CD4-positive, alpha-beta T cell (primary cell): ENCODE measurements around the gene DEFB126. TPM values are rescaled to one million over a fixed set of nuclear protein-coding genes. Genes with fewer than 3 reads are reported as not detected.

Experiments used
- ATAC-seq: fragments of 200-7000 bp; cut with Tn5 transposase; one replicate; pipeline ENCODE4 v1.10.0; 2022; ENCODE audit warnings: mild to moderate bottlenecking; ENCODE audit not compliant: poor library complexity
- CTCF ChIA-PET: fragments of 350-600 bp; sonication (Branson Sonifier 250); formaldehyde crosslinking; loops from one replicate; lab custom pipeline; 2021; ENCODE audit warnings: antibody characterized with exemption, inconsistent platforms; lab: Charles Lee
- POLR2A ChIA-PET: fragments of 350-600 bp; sonication (Branson Sonifier 250); formaldehyde crosslinking; loops from one replicate; lab custom pipeline; 2021; ENCODE audit warnings: antibody characterized with exemption, inconsistent platforms; lab: Charles Lee
- DNase-seq, 14 experiments: peaks; one replicate each; pipeline ENCODE4 v3.0.0-alpha.2; 2013 to 2020; ENCODE audit warnings: mixed read lengths in 2 of 14
- H3K27ac ChIP-seq, 2 donors: one replicate each; pipeline versions ENCODE4 v1.5.1 to v1.7.0; 2013; ENCODE audit warnings: low read length in 2 of 2, low read depth in 1 of 2, mild to moderate bottlenecking in 1 of 2
- H3K27me3 ChIP-seq, 2 experiments: 1 replicate in 1 of 2; 2 replicates in 1 of 2; pipeline versions ENCODE4 v1.6.1 to v1.7.0; 2013; ENCODE audit warnings: low read length in 2 of 2, control low read depth in 1 of 2, mild to moderate bottlenecking in 1 of 2, moderate library complexity in 1 of 2; ENCODE audit not compliant: insufficient read depth in 2 of 2, control insufficient read depth in 1 of 2
- H3K36me3 ChIP-seq: one replicate; pipeline ENCODE4 v1.6.1; 2013; ENCODE audit warnings: low read length, control low read depth; ENCODE audit not compliant: insufficient read depth
- H3K4me1 ChIP-seq: one replicate; pipeline ENCODE4 v1.6.1; 2013; ENCODE audit warnings: low read length, control low read depth; ENCODE audit not compliant: insufficient read depth
- H3K4me3 ChIP-seq: one replicate; pipeline ENCODE4 v1.5.1; 2013; ENCODE audit warnings: mild to moderate bottlenecking, low read length, moderate library complexity
- H3K9me3 ChIP-seq, 2 experiments: 1 replicate in 1 of 2; 2 replicates in 1 of 2; pipeline versions ENCODE4 v1.6.1 to v1.7.0; 2013; ENCODE audit warnings: low read length in 2 of 2, mild to moderate bottlenecking in 2 of 2, control low read depth in 1 of 2, moderate library complexity in 1 of 2; ENCODE audit not compliant: control insufficient read depth in 1 of 2, insufficient read depth in 1 of 2
- H3K27ac Mint-ChIP-seq: one replicate; pipeline ENCODE4 v1.8.0; 2020; ENCODE audit warnings: mixed read lengths
- H3K27me3 Mint-ChIP-seq: one replicate; pipeline ENCODE4 v1.8.0; 2021; ENCODE audit warnings: mixed read lengths
- H3K36me3 Mint-ChIP-seq: one replicate; pipeline ENCODE4 v1.8.0; 2021; ENCODE audit warnings: low read depth, mixed read lengths
- H3K4me1 Mint-ChIP-seq: one replicate; pipeline ENCODE4 v1.8.0; 2021; ENCODE audit warnings: low read depth, mixed read lengths
- H3K4me3 Mint-ChIP-seq: one replicate; pipeline ENCODE4 v1.8.0; 2020; ENCODE audit warnings: mild to moderate bottlenecking, mixed read lengths
- H3K9me3 Mint-ChIP-seq: one replicate; pipeline ENCODE4 v1.8.0; 2020; ENCODE audit warnings: mixed read lengths
- intact Hi-C, 2 experiments: fragments of 100-400 bp; cut with DNase I in 1 of 2; cut with micrococcal nuclease in 1 of 2; formaldehyde crosslinking; loops; one replicate each; pipeline versions ENCODE4 v1.15.1 to v1.9.0; 2023 to 2025; cut with DNase I, micrococcal nuclease
- total RNA-seq, 174 experiments: library from RNA in 2 of 174; stranded (reverse) in 2 of 174; gene quantifications; one replicate each; pipeline ENCODE4 v1.2.3 and lab custom pipeline; 2021 to 2026
- TF ChIP-seq, protein P1 (sequence below): fragments of 200-600 bp; IDR thresholded peaks from one replicate; pipeline ENCODE4 v1.8.0; 2022; ENCODE audit warnings: antibody characterized with exemption, mild to moderate bottlenecking

DEFB126 gene
- total RNA-seq, 2 experiments from 2014 or later: not detected

DNA sequence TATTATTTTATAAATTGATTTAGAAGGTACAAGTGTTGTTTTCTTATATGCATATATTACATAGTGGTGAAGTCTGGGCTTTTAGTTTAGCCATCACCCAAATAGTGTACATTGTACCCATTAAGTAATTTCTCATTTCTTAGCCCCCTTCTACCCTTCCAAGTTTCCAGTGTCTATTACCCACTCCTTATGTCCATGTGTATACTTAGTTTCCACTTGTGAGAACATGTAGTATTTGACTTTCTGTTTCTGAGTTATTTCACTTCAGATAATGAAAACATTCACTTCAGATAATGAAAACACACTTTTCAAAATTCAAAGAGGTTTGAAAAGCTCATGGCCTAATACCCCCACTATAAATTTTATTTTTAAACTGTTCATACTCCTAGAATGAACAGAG, 40.4 kb upstream of the DEFB126 start:
- DNase-seq: no peak
- Mint-ChIP-seq H3K9me3 (no peaks in the 10 kb centered on the region), H3K36me3 (no peaks in the 10 kb centered on the region), H3K4me3 (no peak overlapping the region), H3K27ac (no peak overlapping the region), H3K4me1 (no peaks in the 10 kb centered on the region), H3K27me3 (peaks cover 83% of the 10 kb centered on the region)
- Histone ChIP-seq H3K27ac (no peak overlapping the region), H3K9me3 (peaks cover 0 to 15% of the 10 kb centered on the region in 2 experiments), H3K4me1 (no peaks in the 10 kb centered on the region), H3K4me3 (no peak overlapping the region), H3K27me3 (peaks cover 24 to 45% of the 10 kb centered on the region in 2 experiments), H3K36me3 (no peaks in the 10 kb centered on the region)
- POLR2A ChIA-PET: no interaction called here
- intact Hi-C loops: no loop called here
- ATAC-seq: no peak
- CTCF ChIA-PET: interaction anchor here (1.4 kb wide), 1 partner anchor 11 kb away, joined by 4 read pairs; no protein-coding TSS in a partner anchor
- TF ChIP-seq, protein P1, sequence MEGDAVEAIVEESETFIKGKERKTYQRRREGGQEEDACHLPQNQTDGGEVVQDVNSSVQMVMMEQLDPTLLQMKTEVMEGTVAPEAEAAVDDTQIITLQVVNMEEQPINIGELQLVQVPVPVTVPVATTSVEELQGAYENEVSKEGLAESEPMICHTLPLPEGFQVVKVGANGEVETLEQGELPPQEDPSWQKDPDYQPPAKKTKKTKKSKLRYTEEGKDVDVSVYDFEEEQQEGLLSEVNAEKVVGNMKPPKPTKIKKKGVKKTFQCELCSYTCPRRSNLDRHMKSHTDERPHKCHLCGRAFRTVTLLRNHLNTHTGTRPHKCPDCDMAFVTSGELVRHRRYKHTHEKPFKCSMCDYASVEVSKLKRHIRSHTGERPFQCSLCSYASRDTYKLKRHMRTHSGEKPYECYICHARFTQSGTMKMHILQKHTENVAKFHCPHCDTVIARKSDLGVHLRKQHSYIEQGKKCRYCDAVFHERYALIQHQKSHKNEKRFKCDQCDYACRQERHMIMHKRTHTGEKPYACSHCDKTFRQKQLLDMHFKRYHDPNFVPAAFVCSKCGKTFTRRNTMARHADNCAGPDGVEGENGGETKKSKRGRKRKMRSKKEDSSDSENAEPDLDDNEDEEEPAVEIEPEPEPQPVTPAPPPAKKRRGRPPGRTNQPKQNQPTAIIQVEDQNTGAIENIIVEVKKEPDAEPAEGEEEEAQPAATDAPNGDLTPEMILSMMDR: no peak

DNA sequence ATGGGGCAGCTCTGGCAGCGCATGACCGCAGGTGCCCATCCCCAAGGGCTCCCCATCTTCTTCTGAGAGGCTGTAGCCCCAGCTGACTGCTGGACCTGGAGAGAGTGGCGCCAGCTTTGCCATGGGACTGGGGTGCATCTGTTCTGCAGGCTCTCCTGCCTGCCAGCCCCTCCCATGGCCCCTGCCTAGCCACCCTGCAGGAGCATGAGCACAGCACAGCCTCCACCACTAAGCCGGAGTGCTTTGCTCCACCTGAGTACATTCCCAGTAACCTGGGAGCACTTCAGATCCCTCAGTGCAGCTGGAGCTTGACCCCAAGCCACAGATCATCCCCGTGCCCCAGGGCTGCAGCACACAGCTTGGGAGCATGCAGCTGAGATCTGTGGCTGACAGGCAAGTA, 38.9 kb upstream of the DEFB126 start:
- Mint-ChIP-seq H3K27ac (no peak overlapping the region), H3K27me3 (peaks cover 82% of the 10 kb centered on the region), H3K36me3 (no peaks in the 10 kb centered on the region), H3K9me3 (no peaks in the 10 kb centered on the region), H3K4me1 (no peaks in the 10 kb centered on the region), H3K4me3 (no peak overlapping the region)
- TF ChIP-seq, protein P1: no peak
- no peak overlapping the region for H3K27ac ChIP-seq
- ATAC-seq (no peak), DNase-seq (no peak)
- no peaks in the 10 kb centered on the region for H3K36me3 ChIP-seq
- no peaks in the 10 kb centered on the region for H3K4me1 ChIP-seq
- no peak overlapping the region for H3K4me3 ChIP-seq
- POLR2A ChIA-PET: no interaction called here
- H3K9me3 ChIP-seq: peaks cover 0 to 7% of the 10 kb centered on the region in 2 experiments
- H3K27me3 ChIP-seq: peaks cover 21 to 55% of the 10 kb centered on the region in 2 experiments
- CTCF ChIA-PET: interaction anchor here (0.6 kb wide), 1 partner anchor 10 kb away, joined by 5 read pairs; no protein-coding TSS in a partner anchor
- intact Hi-C loops: no loop called here

DNA sequence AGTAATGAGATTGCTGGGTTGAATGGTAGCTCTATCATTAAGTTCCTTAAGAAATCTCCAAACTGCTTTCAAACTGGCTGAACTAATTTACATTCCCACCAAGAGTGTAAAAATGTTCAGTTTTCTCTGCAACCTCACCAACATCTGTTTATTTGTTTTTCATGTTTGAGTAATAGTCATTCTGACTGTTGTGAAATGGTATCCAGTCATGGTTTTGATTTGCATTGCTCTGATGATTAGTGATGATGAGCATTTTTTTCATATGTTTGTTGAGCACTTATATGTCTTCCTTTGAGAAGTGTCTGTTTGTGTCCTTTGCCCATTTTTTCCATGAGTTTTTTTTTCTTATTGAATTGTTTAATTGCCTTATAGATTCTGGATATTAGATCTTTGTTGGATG, 30.0 kb upstream of the DEFB126 start:
- Histone ChIP-seq H3K4me1 (no peaks in the 10 kb centered on the region), H3K36me3 (no peaks in the 10 kb centered on the region), H3K9me3 (peaks cover 8 to 17% of the 10 kb centered on the region in 2 experiments), H3K4me3 (no peak overlapping the region), H3K27ac (no peak overlapping the region), H3K27me3 (peaks cover 21 to 40% of the 10 kb centered on the region in 2 experiments)
- ATAC-seq (no peak), DNase-seq (no peak)
- Mint-ChIP-seq H3K27me3 (peaks cover 36% of the 10 kb centered on the region), H3K4me3 (no peak overlapping the region), H3K36me3 (no peaks in the 10 kb centered on the region), H3K9me3 (peaks cover 3% of the 10 kb centered on the region), H3K4me1 (no peaks in the 10 kb centered on the region), H3K27ac (no peak overlapping the region)
- TF ChIP-seq, protein P1: no peak
- POLR2A ChIA-PET: no interaction called here
- intact Hi-C loops: no loop called here
- CTCF ChIA-PET: no interaction called here
